HG03442 (cell line): Measurements from ENCODE around the gene MAD1L1.
"Not testable (repeated sequence)": the region's sequence is repeated elsewhere in the genome, so short reads cannot be mapped to it uniquely, and the experiment has no call there.

ENCODE experiments used
- ATAC-seq: cut with Tn5 transposase; IDR thresholded peaks from one replicate; pipeline ENCODE4 v1.9.1; 2021; ENCODE audit warnings: mild to moderate bottlenecking, moderate library complexity; ENCODE audit not compliant: unreplicated experiment

MAD1L1 gene

GRCh38 chr7:1860881-1861798 is 371.6 kb downstream of the MAD1L1 start:
- not testable (repeated sequence) for ATAC-seq

- no peak for ATAC-seq
Measured at GRCh38 chr7:1859266-1860035, 373.3 kb downstream of the MAD1L1 start.

DNA sequence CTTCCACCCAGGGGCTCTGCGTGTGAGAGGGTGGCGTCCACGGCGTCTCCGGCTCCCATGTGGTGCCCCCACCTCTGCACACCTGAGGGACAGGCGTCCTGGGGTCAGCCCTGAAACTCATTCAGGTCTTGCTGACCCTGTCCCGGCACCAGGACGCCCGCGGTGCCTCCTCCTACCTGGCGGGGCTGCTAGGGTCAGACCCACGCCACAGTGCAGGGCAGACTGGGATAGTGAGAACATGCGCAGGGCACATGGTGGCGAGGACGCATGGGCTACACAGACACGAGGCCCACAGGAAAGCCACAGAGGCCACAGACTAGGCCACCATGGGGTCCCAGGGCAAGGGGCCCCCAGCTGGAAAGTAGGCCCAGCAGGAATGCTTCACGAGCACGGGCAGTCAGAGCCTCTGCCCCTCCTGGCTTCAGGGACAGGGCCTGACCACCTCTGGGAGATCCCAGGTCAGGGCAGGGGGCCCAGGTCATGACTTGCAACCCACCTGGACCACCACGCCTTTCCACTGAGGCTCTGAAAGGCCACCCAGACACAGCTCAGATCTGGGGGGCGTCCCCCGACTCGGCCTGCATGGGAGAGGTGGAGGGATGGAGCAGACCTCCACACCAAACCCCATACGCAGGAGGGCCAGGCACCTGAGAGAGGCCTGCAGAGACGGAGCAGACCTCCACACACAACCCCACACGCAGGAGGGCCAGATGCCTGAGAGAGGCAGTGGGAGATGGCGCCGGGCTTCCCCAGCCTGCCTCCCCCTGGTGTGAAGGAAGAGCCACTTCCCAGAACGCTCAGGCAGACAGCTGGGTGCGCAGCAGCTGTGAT is 374.1 kb downstream of the MAD1L1 start:
- ATAC-seq = no peak

- no peak for ATAC-seq
Measured at GRCh38 chr7:1857487-1858421, 375.0 kb downstream of the MAD1L1 start.

- ATAC-seq = no peak
Measured at GRCh38 chr7:1856888-1857441, 375.8 kb downstream of the MAD1L1 start.

- no peak for ATAC-seq
Measured at GRCh38 chr7:1856161-1856887, 376.4 kb downstream of the MAD1L1 start.

GRCh38 chr7:1855725-1856160 is 377.0 kb downstream of the MAD1L1 start:
- ATAC-seq = no peak

DNA sequence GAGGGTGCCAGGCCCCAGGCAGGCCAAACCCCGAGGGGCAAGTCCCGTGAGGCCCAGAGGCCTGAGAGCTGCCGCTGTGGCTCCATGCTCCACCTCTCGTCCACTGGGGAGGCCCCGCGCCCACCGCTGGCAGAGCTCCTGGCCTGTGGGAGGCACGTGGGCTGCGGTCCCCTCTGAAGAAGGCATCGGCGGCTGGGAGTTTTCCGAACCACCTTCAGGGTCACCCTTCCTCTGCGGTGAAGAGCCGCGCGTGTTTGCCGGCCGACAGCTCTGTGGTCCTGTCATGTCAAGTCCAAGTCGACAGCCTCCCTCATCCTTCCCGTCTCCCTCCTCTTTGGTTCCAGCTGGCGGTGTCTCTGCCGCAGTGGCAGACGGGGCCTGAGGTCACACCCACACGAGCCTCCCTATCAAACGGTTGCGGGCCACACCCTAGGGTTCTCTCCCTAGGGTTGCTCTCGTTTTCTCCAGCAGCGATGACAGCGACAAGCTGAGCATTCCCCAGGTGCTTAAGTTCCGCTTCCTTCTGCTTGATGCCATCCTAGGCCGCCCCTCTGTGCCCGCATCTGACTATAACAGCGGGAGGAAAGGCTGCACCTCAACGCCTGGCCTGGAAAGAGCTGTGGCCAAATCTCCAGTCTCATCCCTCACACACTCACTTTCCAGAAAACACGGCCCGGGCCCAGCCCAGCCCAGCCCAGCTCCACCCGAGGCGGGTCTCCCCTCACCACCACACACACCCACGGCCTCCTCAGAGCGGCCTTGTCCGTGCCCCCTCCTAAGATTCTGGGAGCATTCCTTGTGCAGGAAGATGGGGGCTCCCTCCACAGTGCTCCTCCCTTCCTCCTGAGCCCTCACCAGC is 377.6 kb downstream of the MAD1L1 start:
- ATAC-seq = no peak

GRCh38 chr7:1853986-1854865 is 378.5 kb downstream of the MAD1L1 start:
- ATAC-seq = no peak

GRCh38 chr7:1853431-1853985 is 379.2 kb downstream of the MAD1L1 start:
- no peak for ATAC-seq

DNA sequence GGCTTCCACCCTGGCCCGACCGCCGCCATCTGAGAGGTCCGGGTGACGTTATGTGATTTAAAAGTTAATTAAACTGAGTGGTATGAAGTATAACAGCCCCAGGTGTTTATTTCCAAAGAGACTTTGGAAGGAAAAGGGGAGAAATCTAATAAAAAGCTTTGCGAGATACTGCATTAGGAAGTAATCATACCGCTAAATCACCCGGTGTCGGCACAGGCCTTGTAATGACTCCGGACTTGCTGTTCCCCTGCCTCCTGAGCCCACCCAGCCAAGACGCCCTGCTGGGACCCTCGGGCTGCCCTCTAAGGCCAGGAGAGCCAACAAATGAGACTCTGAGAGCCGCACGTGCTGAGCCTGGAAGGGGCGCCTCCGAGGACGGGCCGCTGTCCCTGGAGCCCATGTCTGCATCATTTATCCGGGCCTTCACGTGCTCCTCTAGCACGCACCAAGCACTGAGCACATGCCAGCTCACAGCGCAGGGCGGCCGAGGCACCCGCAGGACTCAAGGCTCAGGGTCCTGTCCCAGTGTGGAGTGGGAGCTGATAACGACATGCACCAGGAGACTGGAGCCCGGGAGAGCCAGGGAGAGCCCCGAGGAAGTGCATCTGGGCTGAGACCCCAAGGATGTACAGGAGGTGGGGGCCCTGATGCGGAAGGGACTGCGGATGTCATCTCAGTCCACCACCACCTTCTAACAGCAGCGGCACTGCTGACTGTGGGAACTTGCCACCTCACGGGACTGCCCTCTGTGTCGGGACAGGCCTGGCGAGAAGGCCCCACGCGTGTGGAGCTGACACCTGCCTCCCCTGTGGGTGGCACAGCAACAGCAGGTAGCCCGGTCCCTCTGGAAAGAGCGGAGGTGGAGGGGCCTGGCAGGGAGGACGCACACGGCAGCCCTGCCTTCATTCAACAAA is 380.0 kb downstream of the MAD1L1 start:
- no peak for ATAC-seq

GRCh38 chr7:1851721-1852516 is 380.8 kb downstream of the MAD1L1 start:
- no peak for ATAC-seq

DNA sequence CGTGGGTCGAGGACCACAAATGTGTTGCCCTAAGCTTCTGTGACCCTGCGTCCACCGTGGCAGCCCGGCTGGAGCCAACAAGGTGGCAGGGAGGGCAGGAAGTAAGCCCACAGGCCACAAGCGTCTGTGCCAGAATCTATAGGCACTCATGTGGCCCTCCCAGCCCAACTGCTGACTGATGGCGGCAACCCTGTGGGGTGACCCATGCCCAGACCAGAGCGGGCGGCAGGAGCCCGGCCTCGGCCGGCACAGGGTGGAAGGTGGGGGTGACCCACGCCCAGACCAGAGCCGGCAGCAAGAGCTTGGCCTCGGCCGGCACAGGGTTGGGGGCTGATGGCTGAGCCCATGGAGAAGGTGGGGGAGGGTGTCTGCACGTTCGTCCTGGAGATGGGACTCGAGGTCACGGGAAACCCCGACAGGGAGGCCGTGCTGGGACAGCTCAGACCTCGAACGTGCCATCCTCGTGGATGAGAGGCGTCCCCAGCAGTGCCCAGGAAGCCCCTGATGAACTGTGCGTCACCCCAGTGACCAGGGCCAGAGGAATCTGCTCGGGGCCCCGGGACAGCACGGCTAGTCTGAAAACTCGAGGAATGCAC is 381.7 kb downstream of the MAD1L1 start:
- ATAC-seq = no peak
